PC-9 (cell line): ENCODE results near the gene PPFIA4.

ENCODE experiments used
- EZH2 ChIP-seq: fragments of 200-600 bp; sonication (generic); IDR thresholded peaks from 2 replicates; pipeline ENCODE4 v1.8.0; 2017; ENCODE audit warnings: antibody characterized with exemption, low read depth
- TF ChIP-seq, protein P1 (sequence below): fragments of 200-600 bp; sonication (generic); conservative IDR thresholded peaks from 2 replicates; pipeline ENCODE4 v1.6.1; 2017; ENCODE audit warnings: mixed run types, antibody characterized with exemption, mild to moderate bottlenecking, moderate library complexity

DNA sequence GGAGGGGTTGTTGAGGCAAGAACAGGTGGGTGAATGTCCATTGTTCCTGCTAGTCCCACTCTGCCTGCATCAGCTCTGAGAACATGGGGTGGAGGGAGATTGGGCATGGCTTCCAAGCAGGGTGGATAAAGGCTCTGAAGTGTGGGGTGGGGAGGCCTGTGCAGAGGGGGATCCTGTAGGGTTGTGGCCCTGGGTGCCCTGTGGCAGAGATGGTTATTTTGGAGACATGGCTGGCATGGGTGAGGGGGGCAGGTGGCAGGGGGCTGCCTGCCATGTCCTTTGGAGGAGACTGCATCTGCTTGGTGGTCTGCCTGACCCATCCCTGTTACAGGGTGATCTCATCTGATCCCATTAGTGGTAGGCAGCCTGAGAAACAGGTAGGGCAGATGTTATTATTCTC, 48.3 kb downstream of the PPFIA4 start:
- TF ChIP-seq, protein P1, sequence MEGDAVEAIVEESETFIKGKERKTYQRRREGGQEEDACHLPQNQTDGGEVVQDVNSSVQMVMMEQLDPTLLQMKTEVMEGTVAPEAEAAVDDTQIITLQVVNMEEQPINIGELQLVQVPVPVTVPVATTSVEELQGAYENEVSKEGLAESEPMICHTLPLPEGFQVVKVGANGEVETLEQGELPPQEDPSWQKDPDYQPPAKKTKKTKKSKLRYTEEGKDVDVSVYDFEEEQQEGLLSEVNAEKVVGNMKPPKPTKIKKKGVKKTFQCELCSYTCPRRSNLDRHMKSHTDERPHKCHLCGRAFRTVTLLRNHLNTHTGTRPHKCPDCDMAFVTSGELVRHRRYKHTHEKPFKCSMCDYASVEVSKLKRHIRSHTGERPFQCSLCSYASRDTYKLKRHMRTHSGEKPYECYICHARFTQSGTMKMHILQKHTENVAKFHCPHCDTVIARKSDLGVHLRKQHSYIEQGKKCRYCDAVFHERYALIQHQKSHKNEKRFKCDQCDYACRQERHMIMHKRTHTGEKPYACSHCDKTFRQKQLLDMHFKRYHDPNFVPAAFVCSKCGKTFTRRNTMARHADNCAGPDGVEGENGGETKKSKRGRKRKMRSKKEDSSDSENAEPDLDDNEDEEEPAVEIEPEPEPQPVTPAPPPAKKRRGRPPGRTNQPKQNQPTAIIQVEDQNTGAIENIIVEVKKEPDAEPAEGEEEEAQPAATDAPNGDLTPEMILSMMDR: no peak
- no peak for TF ChIP-seq EZH2
